GM21576 (cell line): ENCODE measurements around the gene EXD3.
A peak's percentile ranks its signal among the peaks of the same experiment; 100 is the strongest.
"Not testable (repeated sequence)": the region's sequence is repeated elsewhere in the genome, so short reads cannot be mapped to it uniquely, and the experiment has no call there.

Source experiments
- ATAC-seq: cut with Tn5 transposase; IDR thresholded peaks from one replicate; pipeline ENCODE4 v1.9.1; 2021; ENCODE audit warnings: mild to moderate bottlenecking, moderate library complexity; ENCODE audit not compliant: unreplicated experiment

The EXD3 gene

DNA sequence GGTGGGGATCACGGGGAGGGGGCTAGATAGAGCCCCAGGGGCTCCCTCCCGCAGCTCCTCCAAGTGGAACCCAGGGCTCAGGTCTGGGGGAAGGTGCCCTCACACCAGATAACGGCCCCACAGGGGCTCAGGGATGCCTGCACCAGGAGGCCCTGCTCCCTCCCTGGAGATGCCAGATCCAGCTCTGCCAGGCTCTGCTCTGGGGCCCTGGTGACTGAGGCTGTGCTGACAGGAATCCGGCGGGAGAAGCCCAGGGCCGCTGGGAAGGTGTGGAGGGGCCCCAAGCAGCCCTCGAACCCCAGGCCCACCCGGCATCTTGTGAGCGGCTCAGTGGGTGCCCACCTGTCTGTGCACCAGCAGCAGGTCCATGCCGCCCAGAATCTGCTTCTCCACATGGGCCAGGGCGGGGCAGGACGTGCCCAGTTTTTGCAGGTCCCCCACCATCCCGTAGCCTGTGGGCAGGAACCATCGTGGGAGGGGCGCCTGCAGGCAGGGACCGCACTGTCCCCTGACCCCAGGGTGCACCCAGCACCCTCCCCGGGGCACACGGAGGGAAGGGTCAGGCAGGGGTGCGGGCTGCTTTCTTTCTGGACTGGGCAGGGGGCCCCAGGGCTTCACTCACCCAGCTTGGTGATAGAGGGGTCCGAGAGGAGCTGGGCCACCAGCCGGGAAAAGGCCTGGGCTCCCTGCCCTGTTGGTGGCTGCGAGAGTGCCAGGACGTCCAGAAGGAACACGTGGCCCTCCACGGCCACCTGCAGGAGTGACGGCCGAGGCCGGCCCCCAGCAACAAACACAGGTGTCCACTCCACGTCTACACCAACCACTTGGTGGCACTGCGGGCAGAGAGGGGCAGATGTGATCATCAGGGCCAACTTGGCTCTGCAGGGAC, 72.0 kb downstream of the EXD3 start:
- ATAC-seq, result no peak

DNA sequence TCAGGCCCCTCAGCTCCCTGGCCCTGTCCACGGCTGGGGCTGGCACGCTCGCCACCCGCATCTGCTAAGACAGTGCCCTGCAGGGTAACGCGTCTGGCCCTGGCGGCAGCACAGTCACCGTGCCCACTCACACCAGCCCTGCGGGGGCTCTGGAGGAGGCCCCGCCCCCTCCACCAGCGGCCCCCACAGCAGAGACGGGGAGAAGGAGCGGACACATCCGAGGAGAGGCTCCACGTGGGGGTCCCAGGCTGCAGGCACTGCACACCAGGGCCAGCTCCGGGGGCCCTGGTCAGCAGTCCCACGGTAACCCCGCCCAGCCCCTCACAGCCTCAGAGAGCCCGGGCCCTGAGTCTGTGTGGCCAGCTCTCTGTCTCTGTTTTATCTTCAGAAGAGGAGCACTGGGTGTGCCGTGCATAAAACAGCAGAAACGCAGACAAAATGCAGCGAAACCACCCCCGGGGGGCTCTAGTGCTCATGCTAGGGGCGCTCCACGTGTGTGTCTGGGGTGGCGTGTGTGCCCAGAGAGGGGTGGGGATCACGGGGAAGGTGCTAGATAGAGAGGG, 73.4 kb downstream of the EXD3 start:
- ATAC-seq, result no peak

DNA sequence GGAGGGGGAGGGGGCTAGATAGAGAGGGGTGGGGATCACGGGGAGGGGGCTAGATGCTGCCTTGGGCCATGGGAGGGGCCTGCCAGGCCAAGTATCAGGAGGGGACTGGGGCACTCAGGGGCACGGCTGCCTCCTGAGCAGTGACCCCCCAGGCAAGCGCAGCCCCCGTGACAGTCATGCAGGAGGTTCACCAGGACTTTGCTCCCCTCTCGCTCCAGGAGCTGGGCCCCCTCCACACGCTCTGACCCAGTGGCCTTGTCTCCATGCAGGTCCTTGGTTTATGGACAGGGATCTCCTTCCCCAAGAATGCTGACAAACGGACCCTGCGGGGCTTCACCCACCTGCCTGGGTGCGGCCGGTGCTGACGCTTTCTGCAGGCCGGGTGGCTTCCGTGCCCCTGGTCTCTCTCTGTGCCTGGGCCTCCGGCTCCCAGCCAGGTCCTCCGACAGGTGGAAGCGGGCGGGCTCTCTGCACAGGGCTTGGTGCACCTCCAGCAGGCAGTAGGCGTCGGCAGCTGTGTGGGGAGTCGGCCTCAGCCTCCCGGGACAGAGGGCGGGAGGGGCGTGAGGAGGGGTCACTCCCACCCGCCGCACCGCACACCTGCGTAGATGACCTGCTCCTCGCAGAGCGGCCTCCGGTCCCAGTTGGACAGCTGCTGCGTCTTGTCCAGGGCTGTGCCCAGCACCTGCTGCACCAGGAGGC, 74.0 kb downstream of the EXD3 start:
- ATAC-seq, result no peak

DNA sequence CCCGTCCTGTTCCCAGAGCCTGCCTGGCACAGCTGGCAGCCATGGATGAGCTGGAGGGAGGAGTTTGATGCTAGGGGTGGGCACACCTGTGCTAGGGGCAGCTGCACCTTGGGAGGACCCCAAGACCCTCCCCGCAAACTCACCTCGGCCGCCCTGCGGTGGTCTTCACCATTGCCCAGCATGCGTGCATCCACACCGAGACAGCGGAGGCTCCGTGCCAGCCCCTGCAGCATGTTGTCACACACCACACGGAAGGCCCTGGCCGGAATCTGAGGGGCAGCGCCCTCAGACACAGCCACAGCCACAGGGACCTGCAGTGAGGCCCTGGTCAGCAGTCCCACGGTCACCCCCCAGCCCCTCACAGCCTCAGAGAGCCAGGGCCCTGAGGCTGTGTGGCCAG, 75.0 kb downstream of the EXD3 start:
- no peak for ATAC-seq

DNA sequence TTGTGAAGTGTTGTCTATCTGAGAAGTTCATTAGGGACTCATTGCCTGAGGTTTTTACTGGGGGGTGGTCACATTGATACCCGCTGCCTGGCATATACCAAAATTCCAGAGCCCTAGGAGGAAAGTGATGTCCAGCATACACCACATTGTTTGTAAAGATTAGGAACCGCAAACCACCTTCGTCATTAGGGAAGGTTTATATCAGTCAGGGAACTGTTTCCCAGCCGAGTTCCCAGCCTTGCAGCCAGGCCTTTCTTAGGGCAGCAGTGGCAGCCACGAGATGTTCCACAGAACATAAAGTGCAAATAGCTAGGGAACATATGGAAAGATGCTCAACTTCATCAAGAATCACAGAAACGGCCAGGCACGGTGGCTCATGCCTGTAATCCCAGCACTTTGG, 80.5 kb downstream of the EXD3 start:
- ATAC-seq, result no peak

DNA sequence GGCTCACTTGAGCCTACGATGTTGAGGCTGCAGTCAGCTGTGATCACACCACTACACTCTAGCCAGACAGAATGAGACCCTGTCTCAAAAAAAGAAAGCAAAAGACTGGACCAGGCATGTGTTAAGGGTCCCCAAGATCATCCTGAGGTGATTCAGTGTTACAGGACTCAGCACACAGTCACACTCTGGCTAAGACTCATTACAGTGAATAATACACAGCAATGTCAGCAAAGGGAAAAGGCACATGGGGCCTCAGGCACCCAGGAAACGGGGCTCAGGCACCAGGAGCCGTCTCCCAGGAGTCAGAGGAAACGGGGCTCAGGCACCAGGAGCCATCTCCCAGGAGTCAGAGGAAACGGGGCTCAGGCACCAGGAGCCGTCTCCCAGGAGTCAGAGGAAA, 81.7 kb downstream of the EXD3 start:
- no peak for ATAC-seq

DNA sequence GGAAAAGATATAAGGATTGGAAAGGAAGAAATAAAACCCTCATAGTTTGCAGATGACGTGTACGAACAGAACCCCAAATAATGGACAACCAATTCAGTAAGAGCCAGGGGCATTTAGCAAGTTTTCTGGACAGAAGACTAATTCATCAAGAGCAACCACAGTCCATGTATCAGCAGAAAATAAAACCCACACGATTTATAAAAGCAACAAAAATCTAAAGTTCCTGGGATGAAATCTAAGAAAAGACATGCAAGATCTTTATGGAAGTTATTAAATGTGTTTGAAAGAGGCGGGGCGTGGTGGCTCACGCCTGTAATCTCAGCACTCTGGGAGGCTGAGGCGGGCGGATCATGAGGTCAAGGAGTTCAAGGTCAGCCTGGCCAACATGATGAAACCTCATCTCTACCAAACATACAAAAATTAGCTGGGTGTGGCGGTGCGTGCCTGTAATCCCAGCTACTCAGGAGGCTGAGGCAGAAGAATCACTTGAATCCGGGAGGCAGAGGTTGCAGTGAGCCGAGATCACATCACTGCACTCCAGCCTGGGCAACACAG, 83.0 kb downstream of the EXD3 start:
- ATAC-seq, result not testable (repeated sequence)

DNA sequence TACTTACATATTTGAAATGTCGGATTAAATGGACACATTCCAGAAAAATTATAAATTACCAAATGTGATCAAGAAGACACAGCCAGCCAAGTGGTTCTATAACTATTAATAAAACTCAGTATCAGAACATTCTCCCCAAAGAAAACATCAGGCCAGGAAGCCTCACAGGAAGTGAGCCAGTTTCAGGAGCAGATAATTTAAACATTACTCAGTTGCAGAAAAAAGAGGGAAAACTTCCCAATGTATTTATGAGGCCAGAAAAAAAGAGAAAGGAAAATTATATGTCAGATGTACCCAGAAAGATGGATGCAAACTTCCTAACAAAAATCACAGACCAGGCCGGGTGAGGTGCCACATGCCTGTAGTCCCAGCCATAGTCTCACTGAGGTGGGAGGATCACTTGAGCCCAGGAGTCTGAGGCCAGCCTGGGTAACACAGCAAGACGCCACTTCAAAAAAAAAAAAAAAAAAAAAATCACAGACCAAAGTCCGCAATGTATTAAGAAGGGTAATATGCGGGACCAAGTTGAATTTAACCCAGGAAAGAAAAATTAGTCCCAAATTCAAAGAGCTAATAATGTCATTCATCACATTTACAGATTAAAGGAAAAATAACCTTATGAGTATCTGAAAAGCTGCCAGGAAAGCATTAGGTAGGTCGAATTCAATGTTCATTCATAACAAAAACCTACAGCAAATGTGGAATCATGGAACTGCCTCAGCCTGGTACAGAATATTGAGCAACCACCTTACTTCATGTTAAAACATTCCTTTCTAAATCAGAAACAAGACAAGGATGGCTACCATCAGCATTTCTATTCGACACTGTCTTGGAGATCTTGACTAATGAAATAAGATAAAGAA, 83.7 kb downstream of the EXD3 start:
- ATAC-seq, result no peak

DNA sequence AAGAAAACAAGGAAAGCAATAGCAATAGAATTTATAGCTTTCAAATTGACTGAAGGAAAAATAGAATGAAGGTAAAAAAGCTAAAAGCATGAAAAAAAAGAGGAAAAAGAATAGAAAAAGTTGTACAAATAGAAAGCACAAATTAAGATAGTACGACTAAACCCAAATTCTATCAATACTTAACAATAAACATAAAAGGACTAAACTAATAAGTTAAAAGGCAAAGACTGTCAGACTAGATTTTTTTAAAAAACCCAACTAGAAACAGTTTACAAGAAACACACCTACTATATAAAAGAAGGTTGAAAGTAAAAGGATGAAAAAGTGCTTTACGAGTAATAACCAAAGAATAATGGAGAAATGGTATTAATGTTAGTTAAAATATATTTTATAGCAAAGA, 86.2 kb downstream of the EXD3 start:
- ATAC-seq, result no peak

DNA sequence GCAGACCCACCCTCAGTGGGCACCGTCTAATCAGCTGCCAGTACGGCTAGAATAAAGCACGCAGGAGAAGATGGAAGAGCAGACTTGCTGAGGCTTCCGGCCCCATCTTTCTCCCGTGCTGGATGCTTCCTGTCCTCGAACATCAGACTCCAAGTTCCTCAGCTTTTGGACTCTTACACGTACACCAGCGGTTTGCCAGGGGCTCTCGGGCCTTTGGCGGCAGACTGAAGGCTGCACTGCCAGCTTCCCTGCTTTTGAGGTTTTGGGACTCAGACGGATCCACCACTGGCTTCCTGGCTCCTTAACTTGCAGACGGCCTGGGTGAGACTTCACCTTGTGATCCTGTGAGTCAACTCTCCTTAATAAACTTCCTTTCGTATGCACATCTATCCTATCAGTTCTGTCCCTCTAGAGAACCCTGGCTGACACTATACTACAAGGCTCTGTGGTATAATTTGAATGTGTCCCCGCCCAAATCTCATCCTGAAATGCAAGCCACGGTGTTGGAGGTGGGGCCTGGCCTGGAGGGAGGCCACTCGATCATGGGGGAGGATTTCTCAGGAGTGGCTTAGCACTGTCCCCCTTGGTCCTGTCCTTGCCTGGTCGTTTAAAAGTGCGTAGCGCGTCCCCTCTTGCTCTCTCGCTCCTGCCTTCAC, 89.8 kb downstream of the EXD3 start:
- ATAC-seq, result no peak

DNA sequence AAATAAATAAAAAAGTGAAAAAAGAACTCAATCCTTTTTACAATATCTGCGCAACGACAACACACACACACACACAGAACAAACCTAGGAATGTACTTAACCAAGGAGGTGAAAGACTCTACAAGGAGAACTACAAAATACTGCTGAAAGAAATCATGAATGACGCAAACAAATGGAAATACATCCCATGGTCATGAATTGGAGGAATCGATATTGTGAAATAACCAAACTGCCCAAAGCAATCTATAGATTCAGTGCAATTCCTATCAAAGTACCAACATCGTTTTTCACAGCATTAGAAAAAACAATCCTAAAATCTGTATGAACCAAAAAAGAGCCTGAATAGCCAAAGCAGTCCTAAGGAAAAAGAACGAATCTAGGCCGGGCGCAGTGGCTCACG, 91.0 kb downstream of the EXD3 start:
- no peak for ATAC-seq

DNA sequence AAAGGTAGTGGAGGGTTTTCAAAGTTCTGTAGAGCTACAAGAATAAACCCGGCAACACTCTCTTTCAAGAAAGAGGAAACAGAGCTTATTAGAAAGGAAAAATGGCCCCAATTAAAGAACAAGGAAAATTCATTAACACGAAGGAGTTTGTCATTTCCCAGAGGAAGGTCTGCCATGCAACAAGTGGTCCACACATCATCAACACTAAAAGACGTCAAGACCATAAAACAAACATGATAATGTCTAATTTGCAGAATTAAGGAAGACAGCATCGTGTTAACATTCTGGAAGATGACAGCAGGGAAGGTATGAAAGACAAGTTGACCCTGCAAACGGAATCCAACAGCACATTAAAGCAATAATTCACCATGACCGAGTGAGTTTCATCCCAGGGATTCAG, 92.3 kb downstream of the EXD3 start:
- ATAC-seq, result no peak

DNA sequence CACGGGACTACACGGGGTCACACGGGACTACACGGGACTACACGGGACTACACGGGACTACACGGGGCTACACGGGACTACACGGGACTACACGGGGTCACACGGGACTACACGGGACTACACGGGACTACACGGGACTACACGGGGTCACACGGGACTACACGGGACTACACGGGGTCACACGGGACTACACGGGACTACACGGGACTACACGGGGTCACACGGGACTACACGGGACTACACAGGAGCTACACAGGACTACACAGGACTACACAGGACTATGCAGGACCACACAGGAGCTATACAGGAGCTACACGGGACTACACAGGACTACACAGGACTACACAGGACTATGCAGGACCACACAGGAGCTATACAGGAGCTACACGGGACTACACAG, 93.4 kb downstream of the EXD3 start:
- ATAC-seq, result not testable (repeated sequence)

DNA sequence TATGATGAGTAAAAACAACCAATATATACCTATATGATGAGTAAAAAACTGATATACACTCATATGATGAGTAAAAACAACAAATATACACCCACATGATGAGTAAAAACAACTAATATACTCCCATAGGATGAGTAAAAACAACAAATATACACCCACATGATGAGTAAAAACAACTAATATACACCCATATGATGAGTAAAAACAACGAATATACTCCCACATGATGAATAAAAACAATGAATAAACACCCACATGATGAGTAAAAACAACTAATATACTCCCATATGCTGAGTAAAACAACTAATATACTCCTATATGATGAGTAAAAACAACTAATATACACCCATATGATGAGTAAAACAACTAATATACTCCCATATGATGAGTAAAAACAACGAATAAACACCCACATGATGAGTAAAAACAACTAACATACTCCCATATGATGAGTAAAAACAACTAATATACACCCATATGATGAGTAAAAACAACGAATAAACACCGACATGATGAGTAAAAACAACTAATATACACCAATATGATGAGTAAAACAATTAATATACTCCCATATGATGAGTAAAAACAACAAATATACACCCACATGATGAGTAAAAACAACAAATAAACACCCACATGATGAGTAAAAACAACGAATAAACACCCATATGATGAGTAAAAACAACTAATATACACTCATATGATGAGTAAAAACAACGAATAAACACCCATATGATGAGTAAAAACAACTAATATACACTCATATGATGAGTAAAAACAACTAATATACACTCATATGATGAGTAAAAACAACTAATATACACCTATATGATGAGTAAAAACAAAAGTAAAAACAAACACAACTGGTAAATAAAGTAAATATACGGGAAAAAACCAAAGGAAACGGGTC, 95.1 kb downstream of the EXD3 start:
- ATAC-seq, result not testable (repeated sequence)

DNA sequence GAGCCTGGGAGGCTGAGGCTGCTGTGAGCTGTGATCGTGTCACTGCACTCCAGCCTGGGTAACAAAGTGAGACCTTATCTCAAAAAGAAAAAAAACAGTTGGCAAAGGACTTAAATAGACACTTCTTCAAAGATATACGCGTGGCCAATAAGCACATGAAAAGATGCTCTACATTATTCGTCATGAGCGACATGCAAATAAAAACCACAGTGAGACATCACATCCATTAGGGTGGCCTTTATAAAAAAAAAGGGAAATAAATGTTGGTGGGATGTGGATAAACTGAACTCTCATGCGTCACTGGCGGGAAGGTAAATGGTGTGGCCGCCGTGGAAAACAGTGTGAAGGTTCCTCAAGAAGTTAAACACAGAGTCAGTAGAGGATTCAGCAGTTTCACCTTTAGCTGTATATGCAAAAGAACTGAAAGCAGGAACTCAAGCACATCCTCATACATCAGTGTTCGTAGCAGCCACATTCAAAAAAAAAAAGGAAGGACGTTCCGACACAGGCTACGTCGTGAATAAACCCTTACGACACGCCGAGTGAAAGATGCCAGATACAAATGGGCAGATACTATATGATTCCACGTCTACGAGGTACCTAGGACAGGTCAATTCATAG, 96.4 kb downstream of the EXD3 start:
- peak; percentile 56 for ATAC-seq

DNA sequence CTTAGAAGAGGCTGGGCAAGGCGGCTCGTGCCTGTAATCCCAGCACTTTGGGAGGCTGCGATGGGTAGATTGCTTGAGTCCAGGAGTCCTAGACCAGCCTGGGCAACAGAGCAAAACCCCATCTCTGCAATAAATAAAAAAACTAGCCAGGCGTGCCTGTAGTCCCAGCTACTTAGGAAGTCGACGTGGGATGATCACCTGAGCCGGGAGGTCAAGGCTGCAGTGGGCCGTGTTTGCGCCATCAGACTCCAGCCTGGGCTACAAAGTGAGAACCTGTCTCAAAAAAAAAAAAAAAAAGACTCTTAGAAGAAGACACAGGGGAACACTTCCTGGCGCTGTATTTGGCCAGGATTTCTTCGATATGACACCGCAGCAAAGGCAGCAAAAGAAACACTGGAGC, 97.2 kb downstream of the EXD3 start:
- ATAC-seq, result no peak

DNA sequence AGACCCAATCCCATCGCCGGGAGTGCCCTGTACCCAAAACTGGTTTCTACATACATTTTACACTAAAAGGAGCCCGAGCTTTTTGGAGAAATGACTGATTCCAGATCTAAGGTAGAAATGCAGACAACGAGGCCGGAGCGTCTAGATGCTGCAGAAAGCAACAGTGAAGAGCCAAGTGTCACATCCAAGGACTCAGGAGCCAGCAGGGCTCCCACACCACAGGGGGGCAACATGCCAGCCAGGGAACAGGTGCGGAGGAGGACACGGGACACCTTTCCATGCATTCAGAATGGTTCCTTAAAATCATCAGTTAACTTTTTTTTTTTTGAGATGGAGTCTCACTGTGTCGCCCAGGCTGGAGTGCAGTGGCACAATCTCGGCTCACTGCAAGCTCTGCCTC, 97.8 kb downstream of the EXD3 start:
- ATAC-seq, result no peak

DNA sequence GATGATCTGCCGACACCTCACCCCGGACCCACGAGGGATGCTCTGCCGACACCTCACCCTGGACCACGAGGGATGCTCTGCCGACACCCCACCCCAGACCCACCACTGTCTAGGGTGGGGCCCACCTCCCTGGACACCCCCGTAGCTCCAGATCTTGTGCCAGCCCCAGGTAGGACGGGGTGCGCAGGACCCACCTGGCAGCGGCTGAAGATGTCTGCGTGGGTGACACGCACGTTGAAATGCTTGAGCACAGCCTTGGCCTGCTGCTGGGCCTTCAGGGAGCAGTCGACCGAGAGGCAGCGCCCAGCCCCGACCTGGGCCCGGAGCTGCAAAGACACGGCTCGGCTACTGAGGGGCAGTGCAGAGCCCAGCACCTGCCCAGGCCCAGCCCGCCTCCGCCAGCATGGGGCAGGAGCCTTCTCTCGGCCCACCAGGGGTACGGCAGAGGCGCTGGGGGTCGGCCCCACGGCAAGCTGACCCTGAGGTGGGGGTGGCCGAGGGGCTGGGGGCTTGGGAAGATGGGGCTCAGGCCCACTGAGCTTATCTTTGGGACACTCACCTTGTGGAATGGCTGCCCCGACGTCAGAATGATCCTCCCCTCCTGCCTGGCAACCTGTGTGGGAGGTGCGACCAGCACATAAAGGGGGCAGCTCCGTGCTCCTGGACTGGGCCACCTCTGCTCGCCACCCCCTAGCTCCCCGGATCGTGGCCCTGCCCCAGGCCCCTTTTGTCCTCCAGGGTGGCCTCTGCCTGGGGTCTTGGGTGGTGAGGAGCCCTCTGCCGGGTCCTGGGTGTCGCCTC, 99.2 kb downstream of the EXD3 start:
- ATAC-seq, result no peak
